Colonic mucosa (tissue), 4 donors: ENCODE measurements around the gene DNM2. TPM values are rescaled to one million over a fixed set of nuclear protein-coding genes. Genes with fewer than 3 reads are reported as not detected.
"Not testable (repeated sequence)": the region's sequence is repeated elsewhere in the genome, so short reads cannot be mapped to it uniquely, and the experiment has no call there.

ENCODE experiments used
- DNase-seq: peaks from one replicate; pipeline ENCODE4 v3.0.0-alpha.2; 2020
- H3K27ac ChIP-seq: fragments of 200-600 bp; one replicate; pipeline ENCODE4 v1.8.0; 2021
- H3K27me3 ChIP-seq: fragments of 200-600 bp; one replicate; pipeline ENCODE4 v1.8.0; 2021
- H3K36me3 ChIP-seq: fragments of 200-600 bp; one replicate; pipeline ENCODE4 v1.8.0; 2021
- H3K4me1 ChIP-seq: fragments of 200-600 bp; one replicate; pipeline ENCODE4 v1.8.0; 2021; ENCODE audit warnings: mild to moderate bottlenecking
- H3K4me3 ChIP-seq: fragments of 200-600 bp; one replicate; pipeline ENCODE4 v1.8.0; 2021
- H3K9ac ChIP-seq, 2 donors: one replicate each; pipeline ENCODE4 v1.7.0; 2013; ENCODE audit warnings: control low read depth in 2 of 2, low read depth in 2 of 2, low read length in 2 of 2
- H3K9me3 ChIP-seq: fragments of 200-600 bp; one replicate; pipeline ENCODE4 v1.8.0; 2021
- intact Hi-C: fragments of 100-400 bp; cut with DNase I; formaldehyde crosslinking; loops from one replicate; pipeline ENCODE4 v1.14.1; 2022
- total RNA-seq, 2 donors: library from RNA; stranded (reverse); fragmentation: NEBNext Ultra II Directional in 1 of 2; extraction: Animal tissue kit (Norgen Biotek cat#: 25700) in 1 of 2; gene quantifications; one replicate each; pipeline ENCODE4 v1.2.1, GENCODE V29; 2021
- TF ChIP-seq, protein P1 (sequence below): fragments of 200-600 bp; IDR thresholded peaks from one replicate; pipeline ENCODE4 v1.8.0; 2022; ENCODE audit warnings: antibody characterized with exemption, mild to moderate bottlenecking
- donor health status: healthy.
- donor health status: DM: no; HTN: no; CAD: no.
- donor health status: DM: no; HTN: no; CAD: no.

DNM2 gene
- total RNA-seq, 2 donors from 2014 or later = 450 to 461 TPM

- peak overlapping the region; percentile 58 to 97 for H3K9ac ChIP-seq
- intact Hi-C loops = no loop called here
These were observed 27.0 kb downstream of the DNM2 start for GRCh38 chr19:10744801-10745293.

DNA sequence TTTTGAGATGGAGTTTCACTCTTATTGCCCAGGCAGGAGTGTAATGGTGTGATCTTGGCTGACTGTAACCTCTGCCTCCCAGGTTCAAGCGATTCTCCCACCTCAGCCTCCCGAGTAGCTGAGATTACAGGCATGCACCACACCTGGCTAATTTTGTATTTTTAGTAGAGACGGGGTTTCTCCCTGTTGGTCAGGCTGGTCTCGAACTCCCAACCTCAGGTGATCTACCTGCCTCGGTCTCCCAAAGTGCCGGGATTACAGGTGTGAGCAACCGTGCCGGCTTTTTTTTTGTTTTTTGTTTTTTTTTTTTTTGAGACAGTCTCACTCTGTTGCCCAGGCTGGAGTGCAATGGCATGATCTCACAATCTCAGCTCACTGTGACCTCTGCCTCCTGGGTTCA is 28.6 kb downstream of the DNM2 start:
- H3K9ac ChIP-seq, H3K36me3 ChIP-seq, H3K9me3 ChIP-seq, DNase-seq, intact Hi-C loops, H3K4me3 ChIP-seq, H3K27me3 ChIP-seq: not testable (repeated sequence)
- Histone ChIP-seq H3K27ac (peak overlapping the region; percentile 95), H3K4me1 (peaks cover 58% of the 10 kb centered on the region)

More at GRCh38 chr19:10744801-10745293, 27.0 kb downstream of the DNM2 start:
- Histone ChIP-seq H3K4me1 (peaks cover 46% of the 10 kb centered on the region), H3K36me3 (no peaks in the 10 kb centered on the region), H3K9me3 (no peaks in the 10 kb centered on the region), H3K27me3 (no peaks in the 10 kb centered on the region), H3K27ac (peak overlapping the region; percentile 95), H3K4me3 (no peak overlapping the region)
- TF ChIP-seq, protein P1, sequence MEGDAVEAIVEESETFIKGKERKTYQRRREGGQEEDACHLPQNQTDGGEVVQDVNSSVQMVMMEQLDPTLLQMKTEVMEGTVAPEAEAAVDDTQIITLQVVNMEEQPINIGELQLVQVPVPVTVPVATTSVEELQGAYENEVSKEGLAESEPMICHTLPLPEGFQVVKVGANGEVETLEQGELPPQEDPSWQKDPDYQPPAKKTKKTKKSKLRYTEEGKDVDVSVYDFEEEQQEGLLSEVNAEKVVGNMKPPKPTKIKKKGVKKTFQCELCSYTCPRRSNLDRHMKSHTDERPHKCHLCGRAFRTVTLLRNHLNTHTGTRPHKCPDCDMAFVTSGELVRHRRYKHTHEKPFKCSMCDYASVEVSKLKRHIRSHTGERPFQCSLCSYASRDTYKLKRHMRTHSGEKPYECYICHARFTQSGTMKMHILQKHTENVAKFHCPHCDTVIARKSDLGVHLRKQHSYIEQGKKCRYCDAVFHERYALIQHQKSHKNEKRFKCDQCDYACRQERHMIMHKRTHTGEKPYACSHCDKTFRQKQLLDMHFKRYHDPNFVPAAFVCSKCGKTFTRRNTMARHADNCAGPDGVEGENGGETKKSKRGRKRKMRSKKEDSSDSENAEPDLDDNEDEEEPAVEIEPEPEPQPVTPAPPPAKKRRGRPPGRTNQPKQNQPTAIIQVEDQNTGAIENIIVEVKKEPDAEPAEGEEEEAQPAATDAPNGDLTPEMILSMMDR = no peak
- peak; percentile 72 for DNase-seq

GRCh38 chr19:10747271-10747670 is 29.4 kb downstream of the DNM2 start:
- Histone ChIP-seq H3K36me3 (no peaks in the 10 kb centered on the region), H3K9me3 (no peaks in the 10 kb centered on the region), H3K9ac (peak overlapping the region; percentile 54 to 85), H3K27me3 (no peaks in the 10 kb centered on the region), H3K4me3 (no peak overlapping the region), H3K27ac (peak overlapping the region; percentile 95), H3K4me1 (peaks cover 59% of the 10 kb centered on the region)
- intact Hi-C loops = no loop called here
- DNase-seq = peak; percentile 90
- TF ChIP-seq, protein P1 = no peak

DNA sequence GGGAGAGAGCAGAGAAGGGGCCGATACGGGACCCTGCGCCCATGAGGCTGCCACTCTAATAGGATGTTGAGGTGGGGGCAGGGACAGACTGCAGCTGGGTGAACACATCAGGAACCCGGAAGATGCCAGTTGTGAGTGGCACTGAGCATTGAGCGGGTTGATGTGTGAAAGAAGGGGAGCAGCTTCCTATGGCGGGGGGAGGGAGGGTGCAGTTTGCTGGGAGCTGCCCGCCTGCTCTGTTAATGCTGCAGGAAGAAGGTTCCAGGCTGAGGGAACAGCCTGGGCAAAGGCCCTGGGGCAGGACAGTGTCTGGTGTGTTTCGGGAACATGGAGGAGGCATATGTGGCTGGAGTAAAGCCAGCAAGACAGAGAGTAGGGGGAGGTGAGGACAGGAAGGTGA is 29.8 kb downstream of the DNM2 start:
- Histone ChIP-seq H3K27me3 (no peaks in the 10 kb centered on the region), H3K36me3 (no peaks in the 10 kb centered on the region), H3K9me3 (no peaks in the 10 kb centered on the region), H3K9ac (peak overlapping the region; percentile 54 to 85), H3K4me3 (no peak overlapping the region), H3K27ac (peak overlapping the region; percentile 95), H3K4me1 (peaks cover 61% of the 10 kb centered on the region)
- intact Hi-C loops = no loop called here
- TF ChIP-seq, protein P1 = no peak
- peak; percentile 75 for DNase-seq

GRCh38 chr19:10748195-10748926 is 30.5 kb downstream of the DNM2 start:
- Histone ChIP-seq H3K9ac (peak overlapping the region; percentile 54 to 85), H3K27me3 (no peaks in the 10 kb centered on the region), H3K36me3 (no peaks in the 10 kb centered on the region), H3K4me1 (peaks cover 61% of the 10 kb centered on the region), H3K4me3 (no peak overlapping the region), H3K27ac (peak overlapping the region; percentile 95), H3K9me3 (no peaks in the 10 kb centered on the region)
- DNase-seq = no peak
- intact Hi-C loops = no loop called here
- TF ChIP-seq, protein P1 = no peak

DNA sequence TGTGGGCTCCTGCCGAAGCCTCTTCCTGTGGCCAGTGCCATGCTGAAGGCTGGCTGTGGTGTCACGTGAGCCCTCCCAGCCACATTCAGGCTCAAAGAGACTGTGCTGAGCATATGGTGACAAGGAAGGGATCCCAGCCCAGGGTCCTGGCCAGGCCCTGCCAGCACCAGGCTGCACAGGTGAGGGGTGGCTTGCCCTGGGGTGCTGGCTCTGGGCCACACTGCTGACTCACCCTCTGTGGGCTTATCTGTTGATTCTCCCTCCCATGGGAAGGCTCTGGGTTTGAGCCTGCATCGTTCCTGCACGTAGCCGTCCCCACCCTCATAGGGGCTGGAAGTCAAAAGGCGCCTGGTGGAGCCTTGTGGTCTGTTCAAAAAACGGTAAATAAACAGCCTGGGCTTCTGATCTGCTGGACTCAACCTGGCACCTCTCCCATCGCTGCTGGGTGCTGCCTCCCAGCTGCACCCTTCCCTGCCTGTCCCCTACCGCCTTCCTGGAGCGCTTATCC is 31.1 kb downstream of the DNM2 start:
- H3K27me3 ChIP-seq = no peaks in the 10 kb centered on the region
- H3K9ac ChIP-seq = peak overlapping the region; percentile 61 to 85
- no peaks in the 10 kb centered on the region for H3K9me3 ChIP-seq
- peak overlapping the region; percentile 95 for H3K27ac ChIP-seq
- no peaks in the 10 kb centered on the region for H3K36me3 ChIP-seq
- DNase-seq = peak; percentile 95
- TF ChIP-seq, protein P1 = no peak
- peaks cover 57% of the 10 kb centered on the region for H3K4me1 ChIP-seq
- intact Hi-C loops = no loop called here
- H3K4me3 ChIP-seq = no peak overlapping the region
